Fibroblast of skin of scalp (primary cell): ENCODE measurements around the gene ERMN. TPM values are rescaled to one million over a fixed set of nuclear protein-coding genes. Genes with fewer than 3 reads are reported as not detected.
"Not testable (repeated sequence)": the region's sequence is repeated elsewhere in the genome, so short reads cannot be mapped to it uniquely, and the experiment has no call there.

Experiments used
- DNase-seq: peaks from one replicate; pipeline ENCODE4 v3.0.0-alpha.2; 2013
- polyA plus RNA-seq, 2 experiments: library from polyadenylated mRNA; unstranded; fragments of 120-200 nt; gene quantifications; one replicate each; pipeline ENCODE4 v1.2.1, GENCODE V29; 2013; ENCODE audit not compliant: insufficient read length in 2 of 2

ERMN gene, protein sequence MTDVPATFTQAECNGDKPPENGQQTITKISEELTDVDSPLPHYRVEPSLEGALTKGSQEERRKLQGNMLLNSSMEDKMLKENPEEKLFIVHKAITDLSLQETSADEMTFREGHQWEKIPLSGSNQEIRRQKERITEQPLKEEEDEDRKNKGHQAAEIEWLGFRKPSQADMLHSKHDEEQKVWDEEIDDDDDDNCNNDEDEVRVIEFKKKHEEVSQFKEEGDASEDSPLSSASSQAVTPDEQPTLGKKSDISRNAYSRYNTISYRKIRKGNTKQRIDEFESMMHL
- 0.06 TPM for polyA plus RNA-seq (2013, experiment 1 of 2; ENCODE audit: insufficient read length)
- polyA plus RNA-seq (2013, experiment 2 of 2; ENCODE audit: insufficient read length) = 0.20 TPM

DNA sequence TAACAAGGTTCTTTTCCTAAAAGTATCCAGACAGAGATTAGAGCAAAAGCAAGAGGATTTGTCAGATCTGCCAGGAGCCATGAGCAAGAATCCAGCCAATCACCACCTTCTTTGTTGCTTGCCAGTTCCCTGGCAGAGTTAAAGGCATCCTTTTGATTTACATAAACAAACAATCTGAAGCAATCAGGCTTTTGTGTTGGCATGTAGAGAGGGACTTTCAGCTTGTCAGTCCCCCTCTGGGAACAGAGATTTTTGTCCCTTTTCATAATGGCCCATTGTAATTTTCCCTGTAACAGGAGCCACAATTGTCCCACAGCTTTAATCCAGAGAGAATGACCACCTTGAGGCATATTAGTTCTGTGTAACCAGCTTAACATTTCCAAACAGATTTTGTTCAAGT lies at the start of gene ERMN:
Gene ERMN, minus strand, starts transcription at position 39 of the 400 bp plus-strand sequence. CDS start 182 bp downstream, outside the sequence.
- DNase-seq = no peak

DNA sequence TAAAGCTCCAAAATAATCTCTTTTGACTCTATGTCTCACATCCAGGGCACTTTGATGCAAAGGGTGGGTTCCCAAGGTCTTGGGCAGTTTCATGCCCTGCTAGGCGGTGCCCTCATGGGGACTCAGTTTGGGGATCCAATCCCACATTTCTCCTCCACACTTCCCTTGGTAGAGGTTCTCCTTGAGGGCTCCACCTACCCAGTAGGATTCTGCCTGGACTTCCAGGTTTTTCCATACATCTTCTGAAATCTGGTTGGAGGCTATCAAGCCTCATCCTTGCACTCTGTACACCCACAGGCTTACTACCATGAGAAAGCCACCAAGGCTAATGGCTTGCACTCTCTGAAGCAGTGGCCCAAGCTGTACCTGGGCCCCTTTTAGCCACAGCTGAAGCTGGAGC lies 49.8 kb upstream of the ERMN start:
- no peak for DNase-seq

DNA sequence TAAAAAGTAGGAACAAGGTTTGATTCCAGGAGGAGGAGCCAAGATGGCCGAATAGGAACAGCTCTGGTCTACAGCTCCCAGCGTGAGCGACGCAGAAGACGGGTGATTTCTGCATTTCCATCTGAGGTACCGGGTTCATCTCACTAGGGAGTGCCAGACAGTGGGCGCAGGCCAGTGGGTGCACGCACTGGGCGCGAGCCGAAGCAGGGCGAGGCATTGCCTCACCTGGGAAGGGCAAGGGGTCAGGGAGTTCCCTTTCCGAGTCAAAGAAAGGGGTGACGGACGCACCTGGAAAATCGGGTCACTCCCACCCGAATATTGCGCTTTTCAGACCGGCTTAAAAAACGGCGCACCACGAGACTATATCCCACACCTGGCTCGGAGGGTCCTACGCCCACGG lies 42.9 kb upstream of the ERMN start:
- not testable (repeated sequence) for DNase-seq

DNA sequence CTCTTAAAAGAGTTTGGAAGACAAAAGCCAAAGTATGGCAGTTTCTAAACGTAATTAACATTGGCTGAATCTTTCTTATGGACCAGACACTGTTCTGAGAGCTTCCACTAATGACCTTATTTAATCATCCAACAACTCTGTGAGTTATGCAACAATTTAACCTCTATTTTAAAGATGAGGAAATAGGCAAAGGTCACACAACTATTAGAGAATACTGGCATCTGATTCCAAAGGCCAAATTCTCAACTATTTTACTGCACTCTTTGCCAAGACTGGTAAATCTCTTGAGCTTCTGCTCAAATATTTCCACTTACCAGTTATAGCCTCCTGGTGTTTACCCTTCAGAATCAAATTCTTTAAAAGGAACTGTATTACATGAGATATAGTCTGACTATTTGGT lies 42.1 kb upstream of the ERMN start:
- no peak for DNase-seq

DNA sequence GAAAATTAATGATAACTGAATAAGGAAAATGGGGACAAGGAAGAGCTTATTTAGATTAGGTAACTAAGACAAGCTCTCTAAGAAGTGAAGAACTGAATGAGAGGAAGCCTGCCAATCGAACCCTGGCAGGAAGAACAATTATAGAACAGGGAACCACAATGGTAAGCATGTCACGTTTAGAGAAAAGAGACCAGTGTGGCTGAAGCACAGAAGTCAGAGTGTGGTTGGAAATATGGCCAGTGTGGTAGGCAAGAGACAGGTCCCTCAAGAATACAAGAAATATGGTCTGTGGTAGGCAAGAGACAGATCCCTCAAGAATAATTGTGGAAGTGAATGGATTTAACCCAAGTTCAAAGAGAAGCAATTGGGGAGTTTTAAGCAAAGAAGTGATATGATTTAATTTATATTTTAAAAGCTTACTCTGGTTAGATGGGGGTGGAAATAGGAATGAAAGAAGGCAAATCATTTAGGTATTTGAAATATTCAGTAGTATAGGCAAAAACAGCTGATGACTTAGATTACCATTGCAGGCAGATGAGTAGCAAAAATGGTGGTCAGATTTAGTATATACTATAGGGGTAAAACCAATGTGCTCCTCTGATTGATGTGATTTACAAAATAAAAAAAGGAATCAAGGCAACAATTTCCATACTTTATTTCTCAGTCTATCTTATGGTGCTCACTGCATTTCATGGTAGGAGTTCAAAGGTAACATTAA lies 38.8 kb upstream of the ERMN start:
- peak; percentile 3 for DNase-seq

DNA sequence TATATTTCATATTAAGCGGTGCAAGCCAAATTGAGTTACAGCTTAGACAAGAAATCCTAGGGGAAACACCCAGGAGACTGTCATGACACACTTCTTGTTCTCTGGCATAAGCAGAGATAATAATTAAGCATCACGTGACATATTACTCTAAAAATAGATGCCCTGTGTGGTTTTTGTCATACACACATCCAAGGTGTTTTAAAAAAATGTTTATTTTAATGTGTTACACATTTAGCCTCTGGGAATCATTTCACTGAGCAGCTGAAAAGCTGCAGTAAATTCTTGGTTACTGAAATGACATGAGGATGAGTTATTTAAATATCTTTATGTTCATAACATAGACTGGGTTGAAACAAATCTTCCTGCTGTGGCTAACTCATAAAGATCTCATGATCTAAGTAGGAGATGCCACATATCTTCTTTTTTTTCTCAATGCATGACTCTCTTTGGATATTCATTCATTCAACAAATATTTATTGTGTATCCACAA lies 38.0 kb upstream of the ERMN start:
- peak; percentile 28 for DNase-seq

DNA sequence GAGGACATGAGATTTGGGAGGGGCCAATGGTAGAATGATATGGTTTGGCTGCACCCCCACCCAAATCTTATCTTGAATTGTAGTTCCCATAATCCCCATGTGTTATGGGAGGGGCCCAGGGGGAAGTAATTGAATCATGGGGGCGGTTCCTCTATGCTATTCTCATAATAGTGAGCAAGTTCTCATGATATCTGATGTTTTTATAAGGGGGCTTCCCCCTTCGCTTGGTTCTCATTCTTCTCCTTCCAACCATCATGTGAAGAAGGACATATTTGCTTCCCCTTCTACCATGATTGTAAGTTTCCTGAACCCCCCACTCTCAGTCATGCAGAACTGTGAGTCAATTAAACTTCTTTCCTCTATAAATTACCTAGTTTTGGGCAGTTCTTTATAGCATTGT lies 37.0 kb upstream of the ERMN start:
- DNase-seq = no peak

DNA sequence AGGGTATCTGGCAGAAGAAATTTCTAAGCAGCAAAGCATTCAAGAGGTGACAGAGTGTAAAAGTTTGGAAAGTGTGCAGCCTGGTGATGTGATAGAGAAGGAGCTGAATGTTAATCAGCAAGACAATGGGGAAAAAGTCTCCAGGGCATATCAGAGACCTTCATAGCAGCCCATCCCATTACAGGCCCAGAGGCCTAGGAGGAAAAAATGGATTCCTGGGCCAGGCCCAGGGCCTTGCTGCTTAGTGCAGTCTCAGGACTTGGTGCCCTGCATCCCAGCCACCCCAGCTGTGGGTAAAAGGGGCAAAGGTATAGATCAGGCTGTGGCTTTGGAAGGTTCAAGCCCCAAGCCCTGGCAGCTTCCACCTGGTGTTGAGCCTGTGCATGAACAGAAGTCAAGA lies 35.9 kb upstream of the ERMN start:
- DNase-seq = no peak

DNA sequence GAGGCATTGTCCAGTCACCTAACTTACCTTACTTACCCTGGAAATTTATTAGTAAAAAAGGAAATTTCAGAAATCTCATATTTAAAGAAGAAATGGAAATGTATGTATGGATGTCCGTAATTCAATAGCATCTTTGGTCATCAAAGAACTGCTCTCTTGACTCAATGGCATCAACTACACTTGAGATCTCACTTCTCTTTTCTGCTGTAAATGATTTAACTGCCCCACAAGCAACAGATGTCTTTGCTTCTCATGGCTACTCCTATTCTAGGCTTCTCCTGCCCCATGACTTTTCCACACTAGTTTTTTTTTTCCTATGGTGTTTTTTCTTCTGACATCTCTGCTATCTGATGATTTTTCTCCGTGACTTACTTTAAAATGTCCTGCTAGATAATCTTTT lies 34.0 kb upstream of the ERMN start:
- no peak for DNase-seq

DNA sequence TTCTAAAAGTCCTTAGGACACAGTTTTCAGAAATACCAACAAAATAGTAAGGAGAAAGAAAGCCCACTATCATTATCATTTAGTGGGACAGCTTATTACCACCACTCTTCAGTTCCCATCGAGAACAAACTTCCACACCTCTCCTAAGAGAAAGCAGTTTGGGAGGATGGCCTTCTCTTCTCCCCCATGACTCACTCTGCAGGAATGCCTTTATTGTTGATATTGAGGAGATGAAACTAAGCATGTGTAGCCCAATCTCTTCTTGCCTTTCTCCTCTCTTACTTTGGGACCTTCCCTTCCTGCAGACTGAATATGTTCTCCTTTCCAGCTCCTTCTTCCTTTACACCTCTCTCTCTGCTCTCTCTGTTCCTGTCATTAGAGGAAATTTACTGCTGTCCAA lies 30.0 kb upstream of the ERMN start:
- peak; percentile 48 for DNase-seq

DNA sequence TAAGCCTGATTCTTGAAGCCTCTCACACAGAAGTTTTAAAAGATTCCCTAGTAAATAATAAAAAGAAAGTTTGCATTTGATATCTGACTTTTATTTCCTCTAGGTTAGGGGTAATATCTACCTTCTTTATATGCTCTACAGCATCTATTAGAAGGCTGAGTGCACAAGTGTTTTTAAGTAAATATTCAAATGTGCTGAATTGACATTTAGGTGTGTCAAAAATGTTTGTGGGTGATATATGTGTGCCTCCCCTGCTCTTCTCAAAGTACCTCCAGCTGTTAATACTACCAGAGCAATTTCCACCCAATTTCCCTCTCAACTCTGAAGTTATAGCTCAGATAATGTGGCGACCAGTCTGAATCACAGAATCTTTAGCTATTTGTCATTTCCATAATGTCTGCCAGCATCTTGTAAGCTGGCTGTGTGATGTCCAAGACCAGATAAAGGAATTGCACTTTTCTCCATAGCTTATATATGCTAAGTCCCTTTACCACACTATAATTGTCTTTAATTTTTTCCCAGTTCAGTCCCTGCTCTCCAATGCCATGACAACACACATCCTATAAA lies 24.4 kb upstream of the ERMN start:
- peak; percentile 38 for DNase-seq

DNA sequence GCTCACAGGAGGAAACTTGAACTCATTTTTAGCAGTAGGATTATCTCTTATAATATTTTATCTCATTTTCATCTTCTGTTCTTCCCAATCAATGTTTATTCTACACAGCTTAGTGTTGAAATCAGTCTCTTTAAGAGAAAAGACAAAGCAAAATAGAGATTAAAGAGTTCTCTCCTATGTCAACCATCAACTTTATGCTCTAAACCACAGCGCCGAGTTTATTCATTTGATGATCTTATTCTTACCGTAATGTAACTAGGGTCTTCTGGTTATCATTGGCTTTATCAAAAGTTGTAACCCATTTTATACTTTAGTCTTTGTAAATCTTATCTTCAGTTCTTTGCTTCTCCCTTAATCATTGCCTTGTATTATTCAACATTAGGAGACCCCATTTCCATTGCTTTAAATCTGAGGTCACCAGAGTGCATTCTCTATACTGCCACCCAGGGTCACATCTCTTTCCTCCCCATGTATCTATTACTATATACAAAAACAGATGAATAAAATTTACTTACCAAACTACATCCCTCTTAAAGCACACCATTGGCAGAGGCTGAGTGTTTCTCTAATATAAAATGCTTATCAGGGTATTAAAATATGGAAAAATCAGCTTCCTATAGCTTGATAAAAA lies 22.8 kb upstream of the ERMN start:
- no peak for DNase-seq

DNA sequence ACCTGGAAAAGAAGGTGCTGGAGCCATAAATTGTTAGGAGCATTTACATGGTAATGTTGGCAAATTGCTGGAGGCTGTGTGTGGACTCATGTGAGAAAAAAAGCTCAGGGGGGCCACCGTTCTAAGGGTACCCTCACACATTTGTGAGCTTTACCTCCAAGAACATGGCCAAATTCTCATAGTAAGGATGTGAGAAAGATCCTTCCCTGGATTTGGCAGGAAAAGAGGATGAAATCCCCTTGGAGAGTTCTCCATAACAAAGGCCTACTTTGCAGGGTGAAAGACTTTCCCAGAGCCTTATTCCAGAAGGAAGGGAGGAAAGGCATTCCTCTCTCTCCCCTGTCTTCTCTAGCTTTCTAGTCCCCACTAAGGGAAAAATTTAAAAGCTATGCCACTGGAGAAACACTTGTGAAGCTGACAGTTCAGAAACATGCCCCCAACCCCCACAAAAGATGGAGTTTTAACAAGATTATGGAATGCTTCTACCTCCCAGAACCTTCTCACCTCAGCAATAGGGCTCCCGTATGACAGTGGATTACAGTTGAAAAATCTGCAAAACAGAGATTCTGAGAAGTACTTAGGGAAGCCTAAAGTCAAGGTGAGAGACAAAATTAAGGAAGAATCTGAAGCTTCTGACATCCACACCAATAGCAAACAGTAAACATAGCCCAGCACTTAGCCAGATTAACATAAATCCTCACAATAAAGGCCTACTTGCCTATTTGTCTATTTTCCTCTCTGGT lies 20.2 kb upstream of the ERMN start:
- DNase-seq = no peak

DNA sequence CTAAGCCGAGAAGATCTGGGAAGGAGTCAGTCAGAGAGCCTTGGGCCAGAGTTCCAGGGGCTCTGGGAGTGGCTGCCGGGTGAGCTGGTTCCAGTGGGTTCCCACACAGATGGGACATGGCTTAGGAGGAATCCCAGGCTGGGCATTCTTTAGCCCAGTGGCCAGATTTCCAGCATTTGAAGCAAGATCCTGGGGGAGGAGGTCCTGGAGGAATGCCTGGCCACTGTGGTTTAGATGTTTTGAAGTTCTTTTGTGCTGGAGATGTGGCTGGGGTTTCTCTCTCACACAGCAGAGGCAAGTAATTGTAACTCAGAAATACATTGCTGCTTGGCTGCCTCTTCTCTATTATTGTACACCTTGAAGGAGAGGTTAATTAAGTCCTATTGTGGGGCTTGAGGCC lies 15.8 kb upstream of the ERMN start:
- DNase-seq = peak; percentile 66

DNA sequence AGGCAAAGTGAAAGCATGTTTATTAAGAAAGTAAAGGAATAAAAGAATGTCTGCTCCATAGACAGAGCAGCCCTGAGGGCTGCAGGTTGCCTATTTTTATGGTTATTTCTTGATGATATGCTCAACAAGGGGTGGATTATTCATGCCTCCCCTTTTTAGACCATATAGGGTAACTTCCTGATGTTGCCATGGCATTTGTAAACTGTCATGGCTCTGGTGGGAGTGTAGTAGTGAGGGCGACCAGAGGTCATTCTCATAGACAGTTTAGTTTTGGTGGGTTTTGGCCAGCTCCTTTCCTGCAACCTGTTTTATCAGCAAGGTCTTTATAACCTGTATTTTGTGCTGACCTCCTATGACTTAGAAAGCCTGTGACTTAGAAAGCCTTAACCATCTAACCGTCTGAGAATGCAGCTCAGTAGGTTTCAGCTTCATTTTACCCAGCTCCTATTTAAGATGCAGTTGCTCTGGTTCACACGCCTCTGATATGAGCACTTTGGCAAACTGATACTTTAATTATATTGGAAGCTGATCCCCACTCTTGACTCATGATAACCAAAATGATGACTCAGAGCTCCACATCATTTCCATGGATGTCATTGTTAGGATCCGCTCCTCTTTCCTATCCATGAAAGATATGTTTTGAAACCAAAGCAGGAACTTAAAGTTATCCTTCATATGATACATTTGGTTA lies 14.5 kb upstream of the ERMN start:
- DNase-seq = peak; percentile 28

DNA sequence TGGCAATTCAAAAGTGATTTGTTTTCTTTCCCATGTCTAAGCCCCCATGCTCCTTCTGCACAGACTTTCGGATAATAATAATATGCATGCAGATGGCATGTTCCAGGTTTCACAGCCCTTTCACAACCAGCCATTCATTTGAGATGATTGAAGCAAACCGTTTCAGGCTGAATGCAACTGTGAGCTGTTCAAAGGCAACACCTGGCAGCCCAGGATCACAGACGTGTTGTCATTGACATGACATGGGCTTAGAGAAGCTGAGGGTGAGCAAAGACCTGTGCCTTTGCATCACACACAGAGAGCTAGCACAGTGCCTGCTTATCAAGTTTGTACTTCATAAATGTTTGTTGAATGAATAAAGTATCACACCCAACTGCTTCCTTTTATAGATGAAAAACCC lies 12.4 kb upstream of the ERMN start:
- DNase-seq = no peak

DNA sequence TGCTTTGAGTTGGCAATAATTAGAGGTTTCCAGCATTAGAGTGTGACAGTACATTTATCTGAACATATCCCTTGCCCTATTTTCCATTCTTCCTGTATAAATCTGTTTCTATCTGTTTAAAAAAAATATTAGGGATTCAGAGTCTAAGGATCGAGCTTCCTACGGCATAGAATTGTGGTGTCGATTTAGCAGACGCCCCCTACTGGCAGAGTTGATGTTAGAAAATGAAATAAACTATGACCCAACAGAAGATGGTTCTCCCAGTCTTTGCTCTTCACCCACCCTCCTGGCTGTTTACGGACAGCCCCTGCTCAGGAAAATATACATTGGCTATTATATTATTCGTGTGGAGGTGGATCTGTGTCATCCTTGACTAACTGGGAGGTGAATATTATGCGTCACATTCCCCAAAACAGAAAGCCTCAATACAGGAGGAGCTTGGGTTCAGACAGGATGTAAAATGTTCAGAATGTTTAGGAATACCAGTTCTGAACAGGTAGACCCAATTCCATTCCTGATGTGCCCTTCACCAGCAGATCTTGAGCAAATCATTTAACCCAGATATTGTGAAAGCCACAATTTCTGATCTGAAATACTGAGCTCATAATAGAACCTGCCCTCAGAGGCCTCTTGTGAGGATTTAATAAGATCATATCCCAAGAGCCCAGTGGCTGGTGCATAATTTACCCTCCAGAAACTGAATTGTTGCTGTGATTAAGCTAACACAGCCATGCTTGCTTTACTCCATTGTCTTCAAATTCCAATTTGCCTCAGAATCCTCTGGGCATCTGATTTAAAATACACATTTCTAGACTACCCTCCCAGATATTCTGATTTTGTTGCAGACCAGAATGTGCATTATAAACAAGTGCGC lies 10.8 kb upstream of the ERMN start:
- peak; percentile 44 for DNase-seq

DNA sequence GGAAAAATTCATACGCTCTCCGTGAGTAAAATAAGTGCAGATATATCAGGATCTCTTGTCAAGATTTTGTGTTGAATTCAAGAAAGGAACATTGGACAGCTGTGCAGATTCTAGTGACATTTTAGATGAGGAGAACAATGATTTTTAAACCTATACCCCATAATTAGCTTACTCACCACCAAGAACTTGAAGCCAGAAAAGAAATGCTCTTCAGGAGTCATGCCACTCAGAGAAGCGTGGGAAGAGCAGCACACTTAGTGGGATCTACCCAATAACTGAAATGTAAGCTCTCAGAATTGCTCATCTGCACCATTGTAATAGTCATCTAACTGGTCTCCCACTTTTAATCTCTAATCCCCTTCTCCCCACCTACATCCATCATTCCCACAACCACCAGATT lies 9.2 kb upstream of the ERMN start:
- DNase-seq = no peak

DNA sequence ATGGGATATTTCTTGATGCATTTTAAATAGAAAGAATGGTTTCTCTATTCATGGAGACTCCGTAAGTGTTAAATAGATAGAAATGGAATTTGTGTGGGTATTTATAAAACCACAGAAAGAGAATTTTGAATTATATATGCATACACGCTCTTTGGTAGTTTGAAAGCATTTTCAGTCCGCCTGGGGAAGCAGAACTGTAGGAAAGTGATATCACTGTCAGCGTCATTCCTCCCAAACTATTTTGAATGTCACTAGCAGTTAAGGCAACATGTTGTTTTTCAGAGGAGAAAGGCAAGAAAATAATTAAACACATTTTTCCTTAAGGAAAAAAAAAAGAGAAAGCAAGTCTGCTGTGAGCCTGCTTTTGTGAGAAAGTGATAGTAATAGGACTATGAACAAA lies 8.7 kb upstream of the ERMN start:
- no peak for DNase-seq

DNA sequence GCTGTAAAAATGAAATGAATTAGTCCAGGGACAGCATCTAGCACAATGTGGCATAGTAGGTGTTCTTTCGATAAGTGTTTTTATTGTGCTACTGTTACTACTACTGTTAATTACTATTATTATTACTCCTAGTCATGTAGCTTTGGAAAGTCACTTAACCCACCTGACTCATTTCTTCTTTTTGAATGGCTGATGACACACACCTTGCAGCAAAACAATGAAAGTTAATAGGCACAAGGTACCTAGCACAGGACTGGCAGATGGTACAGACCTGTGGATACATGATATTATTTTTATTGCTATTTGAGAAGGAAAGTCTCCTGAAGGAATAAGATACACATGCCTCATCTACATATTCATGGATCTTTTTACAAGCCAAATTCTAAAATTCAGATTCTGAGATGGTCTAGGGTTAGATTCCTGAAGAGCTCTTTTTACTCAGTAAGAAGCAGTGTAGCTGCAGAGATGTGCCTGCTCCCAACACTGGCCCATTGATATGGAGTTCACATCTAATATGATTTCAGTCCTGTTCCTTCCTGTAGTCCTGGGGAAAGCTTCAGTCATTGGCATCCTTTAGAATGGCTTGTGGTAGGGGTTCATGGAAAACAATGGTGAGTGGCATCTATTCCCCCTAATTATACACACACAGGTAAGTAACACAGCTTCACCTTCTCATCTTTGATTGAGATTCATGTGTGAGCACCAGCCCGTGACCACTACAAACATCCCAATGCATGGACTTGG lies 7.9 kb upstream of the ERMN start:
- DNase-seq = no peak
